Measurements from ENCODE around the gene SH3PXD2A.
A peak's percentile ranks its signal among the peaks of the same experiment; 100 is the strongest.

The SH3PXD2A gene

DNA sequence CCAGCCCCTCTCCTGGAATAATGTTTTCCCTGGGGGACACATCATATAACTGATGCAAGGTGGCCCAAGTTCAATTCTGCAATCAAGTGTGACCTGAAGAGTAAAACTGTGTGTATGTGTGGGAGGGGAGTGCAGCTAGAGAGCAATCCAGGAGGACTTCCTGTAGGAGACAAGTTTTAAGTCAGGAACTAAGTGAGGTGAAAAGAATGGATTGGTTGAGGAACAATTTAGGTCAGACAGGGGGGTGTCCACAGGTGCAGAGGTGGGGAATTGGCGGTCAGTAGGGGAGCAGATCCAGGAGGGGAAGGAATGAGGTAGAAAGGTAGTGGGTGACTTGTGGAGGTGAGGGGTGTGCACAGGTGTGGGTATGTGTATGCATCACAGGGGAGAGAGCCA, 279.3 kb downstream of the SH3PXD2A start:
- no peak for DNase-seq

DNA sequence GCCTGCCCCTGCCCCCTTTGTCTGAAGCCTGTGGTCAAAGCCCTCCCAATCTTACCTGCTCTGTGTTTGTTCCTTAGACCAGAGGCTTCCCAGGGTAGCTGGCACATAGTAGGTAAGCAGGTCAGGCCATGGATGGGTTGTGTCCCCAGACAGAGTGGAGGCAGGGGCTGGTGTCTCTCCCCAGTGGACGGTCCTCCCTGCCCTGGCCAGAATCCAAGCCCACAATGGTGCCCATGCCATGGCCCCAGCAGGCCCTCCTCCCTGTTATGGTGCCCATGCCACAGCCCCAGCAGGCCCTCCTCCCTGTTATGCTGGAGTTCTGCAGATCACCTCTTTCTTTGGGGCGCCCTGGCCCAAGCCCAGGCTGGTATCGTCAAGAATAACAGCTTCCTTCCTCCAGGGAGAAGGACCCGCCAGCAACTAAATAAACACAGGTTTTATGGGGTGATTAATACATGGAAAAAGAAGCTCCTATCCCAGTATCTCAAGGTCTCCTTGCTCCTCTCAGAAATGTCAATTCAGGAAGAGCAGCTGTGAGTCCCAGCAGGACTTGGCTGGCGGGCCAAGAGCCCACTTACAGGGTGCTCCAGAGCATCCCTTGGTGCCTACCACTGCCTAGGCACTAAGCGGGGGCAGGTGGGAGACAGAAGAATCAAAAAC, 279.8 kb downstream of the SH3PXD2A start:
- DNase-seq, result no peak

DNA sequence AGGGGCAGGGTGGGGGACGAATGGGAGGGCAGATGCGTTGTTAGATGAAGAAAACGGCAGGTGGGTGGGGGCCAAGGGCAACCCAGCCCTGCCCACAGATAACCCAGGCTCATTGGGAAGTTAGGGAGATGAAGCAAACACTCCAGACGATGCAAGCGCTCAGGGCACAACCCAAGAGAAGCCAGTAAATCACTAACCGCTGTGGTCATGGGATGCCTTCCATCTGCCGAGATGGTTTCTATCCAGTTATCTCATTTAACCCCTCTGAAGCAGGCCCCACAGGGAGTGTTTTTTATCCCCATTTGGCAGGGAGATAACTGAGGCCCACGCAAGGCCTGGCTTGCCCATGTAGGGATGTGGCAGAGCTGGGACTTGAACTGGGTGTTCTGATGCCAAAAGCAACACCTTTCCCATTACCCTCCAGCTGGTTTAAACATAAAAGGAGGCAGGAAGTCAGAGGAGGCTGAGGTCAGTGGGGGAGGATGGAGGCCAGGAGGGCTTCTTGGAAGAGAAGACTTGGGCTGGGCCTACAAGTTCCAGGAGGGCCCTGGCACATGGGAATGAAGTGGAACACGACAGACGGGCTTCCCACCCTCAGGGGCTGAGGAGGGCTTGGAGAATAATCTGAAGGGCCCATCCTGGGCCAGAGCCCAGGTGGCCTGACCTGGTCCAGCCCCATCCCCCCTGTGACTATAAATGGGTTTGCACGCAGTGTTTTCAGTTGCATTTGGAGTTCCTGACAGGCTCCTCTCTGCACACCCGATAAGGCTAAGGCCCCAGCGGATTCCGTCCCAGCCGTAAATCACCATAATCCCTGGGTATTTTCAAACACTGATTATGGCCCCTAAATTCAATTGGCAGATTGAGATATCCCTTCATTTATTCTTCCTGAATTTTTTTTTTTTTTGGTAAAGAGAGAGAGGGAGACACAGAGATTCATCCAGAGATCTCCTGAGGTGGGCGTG, 281.0 kb downstream of the SH3PXD2A start:
- no peak for DNase-seq

DNA sequence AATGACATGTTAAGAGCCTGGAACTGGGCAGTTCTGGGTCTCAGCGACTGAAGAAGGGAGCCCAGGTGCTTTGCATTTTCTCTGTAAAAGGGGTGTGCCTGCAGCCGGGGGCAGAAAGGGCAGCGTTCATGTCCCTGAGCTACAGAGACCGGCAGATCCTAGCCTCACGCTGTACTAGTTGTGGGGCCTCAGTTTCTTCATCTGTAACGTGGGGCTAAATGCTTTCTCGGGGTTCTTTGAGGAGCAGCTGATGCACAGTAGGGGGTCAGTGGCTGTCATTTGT, 282.2 kb downstream of the SH3PXD2A start:
- DNase-seq, result no peak

DNA sequence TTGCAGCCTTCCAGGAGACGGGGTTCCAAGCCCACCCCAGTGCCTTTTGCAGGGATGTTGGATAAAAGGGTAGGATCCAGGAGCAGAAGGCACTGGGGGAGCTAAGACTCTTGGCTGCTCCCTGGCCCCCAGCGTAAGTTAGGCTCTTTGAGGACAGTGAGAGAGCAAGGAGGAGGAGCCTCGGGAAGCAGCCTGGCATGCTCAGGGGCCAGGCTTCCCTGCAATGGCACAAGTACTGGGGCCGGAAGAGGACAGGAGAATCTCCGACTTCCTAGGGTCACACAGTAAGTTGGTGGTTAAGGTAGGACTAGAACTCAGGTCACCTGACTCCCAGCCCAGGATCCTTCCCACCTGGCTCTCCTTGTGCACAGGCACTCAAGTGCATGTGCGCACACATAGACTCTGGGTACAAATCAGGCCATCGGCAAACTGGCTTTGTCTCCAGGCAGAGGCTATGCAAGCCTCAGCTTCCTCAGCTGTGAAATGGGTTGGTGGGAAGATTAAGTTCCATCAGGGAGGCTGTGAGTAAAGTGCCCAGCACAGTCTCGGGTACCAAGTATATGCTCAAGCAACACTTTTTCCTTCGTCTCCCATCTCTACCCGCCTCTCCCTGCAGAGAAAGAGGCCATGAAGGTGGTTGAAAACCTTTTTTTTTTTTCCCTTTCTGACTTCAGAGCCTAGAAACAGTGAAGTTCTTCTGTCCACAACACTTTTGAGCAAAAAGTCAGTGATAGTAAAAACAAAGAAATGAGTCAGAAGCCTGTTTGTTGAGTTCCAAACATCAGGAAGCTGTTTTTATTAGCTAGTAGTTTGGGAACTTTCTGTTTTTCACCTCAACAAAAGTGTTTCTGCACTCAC, 282.8 kb downstream of the SH3PXD2A start:
- no peak for DNase-seq

DNA sequence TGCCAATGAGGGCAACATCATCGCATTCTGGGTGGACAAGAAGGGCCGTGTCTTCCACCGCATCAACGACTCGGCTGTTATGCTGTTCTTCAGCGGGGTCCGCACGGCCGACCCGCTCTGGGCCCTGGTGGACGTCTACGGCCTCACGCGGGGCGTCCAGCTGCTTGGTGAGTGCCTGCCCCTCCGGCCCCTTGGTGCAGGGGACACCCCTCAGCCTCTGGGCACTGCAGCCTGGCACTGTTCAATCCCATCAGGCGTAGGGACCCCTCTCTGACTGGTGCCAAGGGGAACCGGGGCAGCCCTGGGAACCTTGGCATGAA, 283.8 kb downstream of the SH3PXD2A start:
- DNase-seq, result no peak

DNA sequence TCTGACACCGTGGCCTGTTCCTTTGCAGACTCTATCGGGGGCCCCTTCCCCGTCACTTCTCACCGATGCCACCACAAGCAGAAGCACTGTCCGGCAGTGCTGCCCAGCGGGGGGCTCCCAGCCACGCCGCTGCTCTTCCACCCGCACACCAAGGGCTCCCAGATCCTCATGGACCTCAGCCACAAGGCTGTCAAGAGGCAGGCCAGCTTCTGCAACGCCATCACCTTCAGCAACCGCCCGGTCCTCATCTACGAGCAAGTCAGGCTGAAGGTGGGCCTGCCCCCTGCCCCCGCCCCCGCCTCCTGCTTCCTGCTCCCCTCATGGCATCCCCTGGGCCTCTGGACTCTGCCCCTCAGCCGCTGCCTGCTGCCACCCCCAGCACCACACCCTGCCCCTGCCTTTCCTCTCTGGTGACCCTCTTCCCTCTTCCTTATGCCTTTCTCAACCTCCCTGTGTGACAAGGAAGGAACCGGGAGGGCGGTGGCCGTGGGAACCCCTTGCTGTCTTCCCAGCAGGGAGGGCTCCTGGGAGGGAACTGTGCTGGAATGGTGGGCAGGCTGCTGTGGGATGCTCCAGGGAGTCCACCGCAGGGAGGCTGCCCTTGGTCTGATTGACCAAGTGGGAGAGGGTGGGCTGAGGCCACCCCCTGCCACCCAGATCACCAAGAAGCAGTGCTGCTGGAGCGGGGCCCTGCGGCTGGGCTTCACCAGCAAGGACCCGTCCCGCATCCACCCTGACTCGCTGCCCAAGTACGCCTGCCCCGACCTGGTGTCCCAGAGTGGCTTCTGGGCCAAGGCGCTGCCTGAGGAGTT, 284.3 kb downstream of the SH3PXD2A start:
- DNase-seq, result no peak

DNA sequence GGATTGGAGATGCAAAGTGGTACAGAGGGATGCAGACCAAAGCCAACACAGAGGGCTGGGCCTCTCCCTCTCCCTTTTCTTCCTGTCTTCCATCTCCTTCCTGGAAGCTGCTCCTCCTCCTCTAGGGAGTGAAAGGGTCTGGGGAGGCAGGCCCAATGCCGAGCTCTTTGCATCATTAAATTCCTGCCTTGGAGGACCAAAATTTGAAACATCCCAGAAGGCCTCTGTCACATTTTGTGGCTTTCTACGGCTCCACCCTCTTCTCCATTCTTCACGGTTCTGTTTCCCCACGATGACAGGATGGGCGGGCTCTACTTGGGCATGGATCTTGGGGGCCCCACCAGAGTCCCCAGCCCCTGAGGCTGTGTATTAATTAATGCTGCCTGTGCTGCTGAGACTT, 285.5 kb downstream of the SH3PXD2A start:
- DNase-seq, result no peak

DNA sequence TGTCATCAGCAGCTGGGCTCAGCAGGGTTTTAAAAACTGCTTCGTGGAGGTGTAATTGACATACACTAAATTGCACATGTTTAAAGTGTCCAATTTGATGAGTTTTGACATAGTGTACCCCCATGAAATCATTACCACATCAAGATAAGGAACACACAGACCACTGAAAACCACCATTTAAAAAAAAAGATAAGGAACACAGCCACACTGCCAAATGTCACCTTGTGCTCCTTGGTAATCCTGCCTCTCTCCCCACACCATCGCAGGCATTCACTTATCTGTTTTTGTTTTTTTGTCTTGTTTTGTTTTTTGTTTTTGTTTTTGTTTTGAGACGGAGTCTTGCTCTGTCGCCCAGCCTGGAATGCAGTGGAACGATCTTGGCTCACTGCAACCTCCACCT, 286.9 kb downstream of the SH3PXD2A start:
- no peak for DNase-seq

DNA sequence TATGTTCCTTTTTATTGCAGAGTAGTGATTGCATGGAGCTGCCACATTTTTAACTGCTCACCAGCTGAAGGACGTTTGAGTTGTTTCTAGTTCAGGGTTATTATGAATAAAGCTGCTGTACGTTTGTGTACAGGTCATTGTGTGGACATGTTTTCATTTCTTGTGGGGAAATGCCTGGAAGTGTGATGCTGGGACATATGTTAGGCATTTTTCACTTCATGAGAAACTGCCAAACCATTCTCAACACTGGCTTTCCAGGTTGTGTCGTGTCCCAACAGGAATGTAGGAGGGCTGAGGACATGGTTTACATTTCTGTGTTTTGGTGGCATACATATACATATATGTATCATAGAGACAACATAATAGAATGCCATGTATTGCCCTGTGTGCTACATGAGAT, 288.8 kb downstream of the SH3PXD2A start:
- DNase-seq, result no peak

DNA sequence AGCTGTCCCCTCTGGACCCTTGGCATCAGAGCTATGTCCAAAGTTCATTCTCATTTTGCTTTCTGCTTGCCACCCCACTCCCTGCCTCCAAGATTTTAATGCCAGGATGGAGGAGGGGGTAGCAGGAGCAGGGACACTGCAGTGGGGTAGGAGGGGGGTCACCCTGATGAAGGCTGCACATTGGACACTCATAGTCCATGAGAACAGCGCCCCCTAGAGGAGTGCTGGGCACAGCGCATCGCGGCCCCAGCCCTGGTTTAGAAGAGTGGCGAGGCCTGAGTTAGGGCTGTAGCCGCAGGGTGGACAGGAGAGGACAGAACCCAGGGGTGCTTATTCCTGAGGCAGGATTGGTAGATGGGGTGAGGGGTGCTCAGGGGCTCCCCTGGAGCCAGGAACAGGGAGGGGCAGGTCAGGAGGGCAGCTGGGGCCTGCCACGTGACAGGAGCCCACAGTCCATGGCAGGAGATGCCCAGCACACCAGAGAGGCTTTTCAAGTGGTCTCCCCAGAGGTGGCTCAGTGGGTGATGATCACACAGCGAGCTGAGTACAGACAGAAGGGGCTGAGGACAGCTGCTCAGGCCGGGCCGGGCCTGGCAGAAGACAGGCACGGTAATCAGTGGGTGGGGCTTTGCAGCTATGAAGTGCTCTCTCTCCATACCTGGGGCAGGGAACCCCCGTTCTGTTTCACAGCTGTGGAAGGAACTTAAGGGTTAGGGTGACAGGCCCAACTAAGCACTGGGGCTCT, 290.4 kb downstream of the SH3PXD2A start:
- peak; percentile 36 to 65 (median 56) for DNase-seq

DNA sequence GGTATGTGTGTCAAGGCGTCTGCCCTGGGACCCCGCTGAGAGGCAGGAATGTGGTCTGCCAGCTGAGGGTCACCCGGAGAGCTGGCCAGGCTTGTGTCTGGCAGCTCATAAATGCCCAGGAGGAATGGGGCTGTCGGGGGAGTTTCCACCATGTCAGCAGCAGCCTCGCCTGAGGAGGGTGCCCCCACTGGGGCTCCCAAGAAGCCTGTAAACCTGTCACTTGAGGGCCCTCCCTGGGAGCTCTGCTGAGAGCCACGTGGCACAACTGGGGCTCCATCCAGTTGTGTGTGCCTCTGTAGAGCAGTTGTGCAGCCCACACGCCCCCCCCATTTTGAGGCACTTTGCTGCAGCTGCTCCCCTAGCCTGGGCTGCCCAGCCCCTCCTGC, 291.3 kb downstream of the SH3PXD2A start:
- DNase-seq, result no peak

DNA sequence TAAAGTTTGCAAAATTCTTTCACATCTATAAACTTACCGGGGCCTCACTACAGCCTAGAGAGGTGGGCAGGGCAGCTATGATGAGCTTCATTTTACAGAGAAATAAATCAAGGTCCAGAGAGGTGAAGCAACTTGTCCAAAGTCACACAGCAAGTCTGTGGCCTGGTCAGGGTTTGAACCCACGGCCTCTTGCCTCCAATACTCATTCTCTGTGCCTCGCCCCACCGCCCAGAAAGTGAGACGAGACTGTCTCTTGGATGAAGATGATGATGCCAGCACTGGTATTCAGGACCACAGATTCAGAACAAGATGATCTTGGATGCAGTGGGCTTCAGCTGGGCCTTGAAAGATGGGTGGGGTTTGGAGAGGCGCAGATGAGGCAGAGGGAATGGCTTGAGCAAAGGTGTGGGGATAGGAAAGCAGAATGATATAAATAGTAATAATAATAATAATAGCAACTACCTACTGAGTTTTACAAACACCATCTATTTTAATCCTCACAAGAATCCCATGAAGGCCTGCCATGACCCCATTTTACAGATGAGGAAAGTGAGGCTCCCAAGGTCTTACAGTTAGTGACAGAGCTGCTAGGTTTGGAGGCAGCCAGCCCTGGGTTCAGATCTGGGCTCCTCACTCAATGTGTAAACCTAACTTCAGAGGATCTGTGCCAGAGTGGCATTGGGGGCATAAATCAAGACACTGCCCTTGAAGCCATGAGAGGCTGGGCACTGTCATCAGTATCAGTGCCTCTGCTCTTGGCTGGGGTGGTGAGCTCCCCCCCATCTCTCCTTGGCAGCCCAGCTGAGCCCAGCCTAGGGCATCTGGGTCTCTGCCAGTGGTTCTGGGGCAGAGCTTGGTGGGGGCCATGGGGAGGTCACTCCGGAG, 291.9 kb downstream of the SH3PXD2A start:
- DNase-seq, result no peak

DNA sequence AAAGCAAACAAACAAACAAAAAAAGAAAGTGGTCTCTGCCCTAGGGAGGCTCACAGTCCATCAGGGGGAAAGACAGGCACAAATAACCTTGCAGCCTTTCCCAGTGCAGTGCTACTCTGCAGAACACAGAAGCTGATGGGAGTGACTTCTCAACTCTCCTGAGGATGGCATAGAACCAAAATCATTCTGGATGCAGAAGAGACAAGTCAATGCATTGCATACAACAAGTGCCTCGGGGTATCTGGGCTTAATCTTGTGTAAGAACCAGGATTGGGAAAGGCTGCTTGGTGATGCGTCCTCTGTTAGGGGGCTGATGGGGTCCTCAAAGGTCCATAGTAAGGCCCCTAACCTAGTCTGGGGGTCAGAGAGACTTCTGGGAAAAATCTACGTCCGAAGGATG, 293.0 kb downstream of the SH3PXD2A start:
- DNase-seq, result no peak

DNA sequence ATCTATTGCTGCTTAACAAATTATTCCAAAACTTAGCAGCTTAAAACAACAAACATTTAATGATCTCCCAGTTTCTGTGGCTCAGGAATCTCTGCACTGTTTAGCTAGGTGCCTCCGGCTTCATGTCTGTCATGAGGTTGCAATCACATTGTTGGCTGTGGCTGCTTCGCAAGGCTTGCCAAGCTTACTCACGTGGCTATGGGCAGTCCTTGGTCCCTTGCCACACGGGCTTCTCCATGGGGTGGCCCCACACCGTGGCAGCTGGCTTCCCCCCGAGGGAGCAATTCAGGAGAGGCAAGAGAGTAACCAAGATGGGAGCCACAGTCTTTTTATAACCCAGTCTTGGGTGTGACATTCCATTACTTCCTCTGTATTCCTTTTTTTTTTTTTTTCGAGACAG, 294.5 kb downstream of the SH3PXD2A start:
- DNase-seq, result no peak

DNA sequence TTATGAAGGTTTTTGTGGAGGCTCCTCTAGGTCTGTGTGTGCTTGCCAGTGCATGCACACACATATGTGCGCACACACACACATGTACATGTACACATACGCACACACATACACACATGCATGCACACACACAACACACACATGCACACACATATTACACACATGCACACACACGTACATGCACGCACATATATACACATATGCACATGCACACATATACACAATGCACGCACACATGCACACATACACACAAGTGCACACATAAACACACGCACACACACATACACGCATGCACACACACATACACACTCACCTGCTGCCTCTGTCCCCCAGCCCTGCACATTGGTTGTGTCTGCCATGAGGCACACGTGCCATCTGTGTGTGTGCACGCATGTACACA, 295.6 kb downstream of the SH3PXD2A start:
- DNase-seq, result no peak

DNA sequence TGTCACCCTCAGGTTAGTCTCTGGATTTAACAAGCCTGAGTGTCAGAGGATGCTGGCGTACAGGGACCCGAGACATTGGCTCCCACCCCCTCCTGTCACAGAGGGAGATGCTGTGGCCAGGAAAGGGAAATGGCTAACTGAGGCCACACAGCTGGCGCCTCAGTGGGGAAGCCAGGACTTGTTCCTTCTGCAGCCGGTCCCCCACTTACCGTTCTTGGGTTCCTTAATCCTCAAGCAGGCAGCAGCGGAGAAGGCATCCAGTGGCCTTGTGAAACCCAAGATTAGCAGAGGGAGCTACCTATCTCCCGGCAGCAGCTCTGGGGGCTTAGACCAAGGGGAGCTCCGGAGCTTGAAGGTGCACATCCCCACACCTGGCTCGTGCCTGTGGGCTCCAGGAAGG, 296.5 kb downstream of the SH3PXD2A start:
- DNase-seq, result peak; percentile 29 to 62 (median 56)

DNA sequence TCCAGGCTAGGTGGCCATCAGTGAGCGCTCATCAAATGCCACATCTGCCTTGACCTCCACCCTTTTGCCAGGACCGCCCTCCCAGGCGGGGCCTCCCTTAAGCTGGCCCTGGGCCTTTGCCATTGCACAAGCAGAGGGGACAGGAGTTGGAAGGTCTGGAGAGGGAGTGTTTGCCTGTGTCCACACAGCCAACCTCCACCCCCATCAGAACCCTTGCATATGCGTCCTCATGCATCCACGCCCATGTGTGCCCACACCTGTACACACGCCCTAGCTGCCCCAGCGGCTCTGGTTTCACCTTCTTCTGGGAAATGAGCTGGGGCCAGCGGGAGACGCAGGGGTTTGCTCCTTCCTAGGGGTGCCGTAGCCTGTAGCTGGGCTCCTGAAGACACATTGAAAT, 297.9 kb downstream of the SH3PXD2A start:
- no peak for DNase-seq

DNA sequence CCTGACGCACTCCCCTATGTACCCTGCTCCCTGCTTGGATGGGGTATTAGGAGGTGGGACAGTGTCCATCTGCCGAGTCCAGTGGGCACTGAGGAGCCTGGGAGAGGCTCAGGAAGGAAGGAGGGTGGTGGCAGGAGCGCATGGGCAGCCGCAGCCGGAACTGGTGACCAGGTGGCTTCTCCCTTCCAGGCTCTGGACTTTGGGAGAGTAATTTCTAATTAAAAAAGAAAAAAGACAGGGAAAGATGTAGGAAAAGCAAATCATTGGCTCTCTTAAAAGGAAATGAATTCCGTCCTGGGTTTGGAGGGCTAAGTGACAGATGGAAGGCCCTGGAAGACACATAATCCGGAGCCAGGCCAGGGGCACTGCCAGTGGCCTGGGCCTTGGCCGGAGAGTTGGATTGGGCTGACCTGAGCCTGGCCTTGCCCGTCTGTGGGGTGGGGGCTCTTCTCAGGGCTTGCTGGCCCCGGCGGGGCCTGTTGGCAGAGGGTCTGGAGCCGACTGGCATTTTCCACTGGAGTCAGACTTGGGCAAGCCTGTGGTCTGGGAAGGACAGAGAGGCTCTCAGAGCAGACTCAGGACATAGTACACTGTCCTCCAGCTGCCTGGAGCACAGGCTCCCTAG, 298.9 kb downstream of the SH3PXD2A start:
- no peak for DNase-seq

DNA sequence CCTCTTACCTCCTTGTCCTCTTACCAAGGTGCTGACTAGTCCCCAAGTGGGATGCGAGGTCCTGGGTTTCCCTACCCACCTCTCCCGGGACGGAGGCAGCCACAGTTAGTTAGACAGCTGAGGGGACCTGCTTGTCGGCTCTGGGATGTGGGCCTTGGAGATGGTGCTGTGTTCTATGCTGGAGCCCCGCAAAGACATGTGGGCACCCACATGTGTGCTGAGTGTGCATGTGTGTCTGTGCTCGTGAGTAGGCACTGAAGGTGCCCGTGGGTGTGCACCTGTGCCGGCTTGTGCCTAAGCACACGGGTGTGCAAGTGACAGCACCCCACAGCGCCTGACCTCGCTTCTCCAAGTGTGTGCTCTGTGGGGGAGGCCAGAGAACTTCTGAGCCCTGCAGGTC, 299.7 kb downstream of the SH3PXD2A start:
- no peak for DNase-seq

DNA sequence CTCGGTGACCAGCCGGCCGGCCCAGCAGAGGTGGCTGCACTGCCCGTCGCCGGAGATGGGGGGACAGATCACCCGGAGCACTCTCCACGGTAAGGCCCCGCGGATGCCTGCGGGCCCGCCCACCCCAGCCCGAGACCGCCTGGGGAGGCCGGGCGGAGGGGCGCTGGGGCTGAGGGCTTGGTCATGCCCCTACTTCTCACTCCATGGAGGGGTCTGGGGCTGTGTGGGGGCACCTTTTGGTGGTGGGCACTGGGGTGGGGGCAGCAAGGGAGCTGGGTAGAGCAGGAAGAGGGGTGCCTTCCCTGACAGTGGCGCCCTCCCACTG, 300.1 kb downstream of the SH3PXD2A start:
- no peak for DNase-seq
